ENCODE measurements around the gene TMEM132A.

TMEM132A gene

DNA sequence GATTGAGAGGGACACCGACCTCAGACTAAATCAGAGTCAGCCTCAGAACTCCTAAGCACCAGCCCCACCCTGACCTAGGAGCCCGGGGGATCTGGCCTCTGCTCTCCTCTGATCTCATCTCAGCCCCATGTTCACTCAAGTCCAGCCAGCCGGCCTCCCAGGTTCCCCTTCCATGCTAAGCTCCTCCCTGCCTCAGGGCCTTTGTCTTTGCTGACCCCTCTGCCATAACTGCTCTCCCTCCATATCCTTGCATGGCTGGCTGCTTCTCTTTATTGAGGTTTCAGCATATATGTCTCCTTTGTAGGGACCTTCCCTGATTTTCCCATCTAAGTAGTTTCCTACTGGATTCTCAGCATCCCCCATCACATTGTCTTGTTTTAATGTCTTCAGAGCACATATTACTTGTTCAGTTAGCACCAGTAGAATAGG lies 28.5 kb downstream of the TMEM132A start:
- Histone ChIP-seq H3K9me2 (replicated peaks; ENCODE audit: insufficient read depth, low read length) (no peaks in the 10 kb centered on the region), H3K27me3 (replicated peaks; ENCODE audit: insufficient read depth, low read length) (0 out of 2 replicates have a peak, but pooled peaks cover 6% of the 10 kb centered on the region), H3K9ac (ENCODE audit: low read length) (peak overlapping the region; percentile 48; the same call in 1 of the 2 replicates), H3K36me3 (replicated peaks; ENCODE audit: insufficient read depth, low read length) (no peaks in the 10 kb centered on the region), H3K4me1 (ENCODE audit: low read length) (peaks cover 8% of the 10 kb centered on the region; the same call in 1 of the 2 replicates), H2AFZ (ENCODE audit: low read length) (peak overlapping the region; percentile 79), H3K79me2 (ENCODE audit: low read length) (no peaks in the 10 kb centered on the region), H3K9me3 (replicated peaks; ENCODE audit: insufficient read depth, low read length) (no peaks in the 10 kb centered on the region), H3F3A (ENCODE audit: insufficient read depth, low read length) (no peaks in the 10 kb centered on the region), H3K27ac (ENCODE audit: low read length) (no peak overlapping the region), H3K4me2 (ENCODE audit: low read depth, low read length) (peak overlapping the region; percentile 94; the same call in 1 of the 2 replicates), H3K4me3 (ENCODE audit: low read length) (no peak overlapping the region; the same call in 1 of the 2 replicates), H4K20me1 (ENCODE audit: insufficient read depth, low read length) (no peaks in the 10 kb centered on the region)
- DNase-seq, result no peak
- TF ChIP-seq EZH2phosphoT487 (IDR thresholded peaks at IDR 0.05; ENCODE audit: low read length), result no peak
- no peak for TF ChIP-seq CTCF (IDR thresholded peaks at IDR 0.05; ENCODE audit: low read length)
- no peak for TF ChIP-seq EZH2 (optimal IDR thresholded peaks at IDR 0.05; ENCODE audit: low read depth, low read length)

DNA sequence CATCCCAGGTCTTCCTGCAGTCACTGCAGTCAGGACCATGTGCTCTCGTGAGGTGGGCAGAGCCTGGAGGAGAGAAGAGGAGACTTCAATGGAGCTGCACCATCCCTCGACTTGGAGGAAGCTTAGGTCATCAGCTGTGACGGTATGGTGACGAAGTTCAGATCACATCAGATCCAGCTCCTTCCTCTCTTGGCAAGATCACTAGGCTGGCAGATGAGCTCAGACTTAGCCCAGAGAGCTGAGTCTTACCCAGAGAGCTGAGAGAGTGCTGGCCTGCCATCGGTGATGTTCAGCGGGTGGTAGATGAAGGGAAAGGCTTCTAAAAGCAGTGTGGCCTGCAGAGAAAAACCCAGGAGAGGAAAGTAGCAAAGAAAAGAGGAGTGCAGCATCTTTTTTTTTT lies 29.5 kb downstream of the TMEM132A start:
- Histone ChIP-seq H3K79me2 (ENCODE audit: low read length) (no peaks in the 10 kb centered on the region), H3K4me2 (ENCODE audit: low read depth, low read length) (no peak overlapping the region), H3K9ac (ENCODE audit: low read length) (no peak overlapping the region), H3K4me3 (ENCODE audit: low read length) (no peak overlapping the region), H3K27me3 (replicated peaks; ENCODE audit: insufficient read depth, low read length) (0 out of 2 replicates have a peak, but pooled peaks cover 6% of the 10 kb centered on the region), H2AFZ (ENCODE audit: low read length) (no peak overlapping the region), H3K36me3 (replicated peaks; ENCODE audit: insufficient read depth, low read length) (no peaks in the 10 kb centered on the region), H3K9me3 (replicated peaks; ENCODE audit: insufficient read depth, low read length) (no peaks in the 10 kb centered on the region), H3K27ac (ENCODE audit: low read length) (no peak overlapping the region), H3K9me2 (replicated peaks; ENCODE audit: insufficient read depth, low read length) (no peaks in the 10 kb centered on the region), H3F3A (ENCODE audit: insufficient read depth, low read length) (no peaks in the 10 kb centered on the region), H4K20me1 (ENCODE audit: insufficient read depth, low read length) (no peaks in the 10 kb centered on the region), H3K4me1 (ENCODE audit: low read length) (peaks cover 8% of the 10 kb centered on the region; the same call in 1 of the 2 replicates)
- no peak for TF ChIP-seq EZH2 (optimal IDR thresholded peaks at IDR 0.05; ENCODE audit: low read depth, low read length)
- no peak for TF ChIP-seq EZH2phosphoT487 (IDR thresholded peaks at IDR 0.05; ENCODE audit: low read length)
- no peak for TF ChIP-seq CTCF (IDR thresholded peaks at IDR 0.05; ENCODE audit: low read length)
- DNase-seq, result no peak

- TF ChIP-seq EZH2phosphoT487 (IDR thresholded peaks at IDR 0.05; ENCODE audit: low read length), result no peak
- TF ChIP-seq EZH2 (optimal IDR thresholded peaks at IDR 0.05; ENCODE audit: low read depth, low read length), result no peak
- no peak for TF ChIP-seq CTCF (IDR thresholded peaks at IDR 0.05; ENCODE audit: low read length)
- no peaks in the 10 kb centered on the region for H3K9me2 ChIP-seq (replicated peaks; ENCODE audit: insufficient read depth, low read length)
- no peaks in the 10 kb centered on the region for H4K20me1 ChIP-seq (ENCODE audit: insufficient read depth, low read length)
- DNase-seq, result no peak
- no peak overlapping the region for H3K9ac ChIP-seq (ENCODE audit: low read length)
- H3K4me1 ChIP-seq (ENCODE audit: low read length), result peaks cover 8% of the 10 kb centered on the region; the same call in 1 of the 2 replicates
- H3K9me3 ChIP-seq (replicated peaks; ENCODE audit: insufficient read depth, low read length), result no peaks in the 10 kb centered on the region
- 0 out of 2 replicates have a peak, but pooled peaks cover 6% of the 10 kb centered on the region for H3K27me3 ChIP-seq (replicated peaks; ENCODE audit: insufficient read depth, low read length)
- no peak overlapping the region for H2AFZ ChIP-seq (ENCODE audit: low read length)
- no peaks in the 10 kb centered on the region for H3K79me2 ChIP-seq (ENCODE audit: low read length)
- no peak overlapping the region for H3K27ac ChIP-seq (ENCODE audit: low read length)
- no peaks in the 10 kb centered on the region for H3K36me3 ChIP-seq (replicated peaks; ENCODE audit: insufficient read depth, low read length)
- H3F3A ChIP-seq (ENCODE audit: insufficient read depth, low read length), result no peaks in the 10 kb centered on the region
- H3K4me2 ChIP-seq (ENCODE audit: low read depth, low read length), result no peak overlapping the region
- no peak overlapping the region for H3K4me3 ChIP-seq (ENCODE audit: low read length)
Observed at GRCh38 chr11:60954421-60954820, 30.2 kb downstream of the TMEM132A start.
